G401.6 (cell line): ENCODE results near the gene TFEB.

Experiments
- FAIRE-seq: peaks from 2 replicates; lab custom pipeline; 2012; peaks lifted over from hg19 to GRCh38; lab: Jason Lieb, UNC

TFEB gene

GRCh38 chr6:41736800-41737555, 1.6 kb upstream of the TFEB start:
- FAIRE-seq = no peak

GRCh38 chr6:41736186-41736733, 852 bp upstream of the TFEB start:
- FAIRE-seq = no peak

- FAIRE-seq = no peak
Measured at GRCh38 chr6:41734666-41735426, 562 bp downstream of the TFEB start.

GRCh38 chr6:41733707-41734665, 1.4 kb downstream of the TFEB start:
- no peak for FAIRE-seq

GRCh38 chr6:41733360-41733706, 2.1 kb downstream of the TFEB start:
- no peak for FAIRE-seq

GRCh38 chr6:41732591-41733359, 2.6 kb downstream of the TFEB start:
- FAIRE-seq = no peak

- FAIRE-seq = no peak
Measured at GRCh38 chr6:41732149-41732548, 3.3 kb downstream of the TFEB start.

- no peak for FAIRE-seq
Measured at GRCh38 chr6:41731561-41732086, 3.8 kb downstream of the TFEB start.

GRCh38 chr6:41730531-41731436, 4.6 kb downstream of the TFEB start:
- no peak for FAIRE-seq

GRCh38 chr6:41729624-41730023, 5.8 kb downstream of the TFEB start:
- no peak for FAIRE-seq

- FAIRE-seq = no peak
Measured at GRCh38 chr6:41728954-41729353, 6.5 kb downstream of the TFEB start.

- no peak for FAIRE-seq
Measured at GRCh38 chr6:41728073-41728936, 7.1 kb downstream of the TFEB start.

GRCh38 chr6:41727705-41728072, 7.7 kb downstream of the TFEB start:
- FAIRE-seq = no peak

GRCh38 chr6:41726876-41727275, 8.5 kb downstream of the TFEB start:
- FAIRE-seq = no peak

- FAIRE-seq = no peak
Measured at GRCh38 chr6:41724586-41725501, 10.6 kb downstream of the TFEB start.

- no peak for FAIRE-seq
Measured at GRCh38 chr6:41724228-41724580, 11.2 kb downstream of the TFEB start.

GRCh38 chr6:41723530-41724227, 11.7 kb downstream of the TFEB start:
- no peak for FAIRE-seq
